WTC11 (cell line): ENCODE measurements around the gene KCTD16. TPM values are rescaled to one million over a fixed set of nuclear protein-coding genes. Genes with fewer than 3 reads are reported as not detected.

Experiments
- ATAC-seq: fragments of 200-7000 bp; cut with Tn5 transposase; 2 replicates; pipeline ENCODE4 v1.10.0; 2021; ENCODE audit warnings: mild to moderate bottlenecking, moderate library complexity
- CTCF ChIA-PET: fragments of 300-600 bp; sonication (Branson Sonifier 250); formaldehyde crosslinking; loops from one replicate; lab custom pipeline; 2021; ENCODE audit warnings: antibody characterized with exemption; lab: Charles Lee
- POLR2A ChIA-PET: fragments of 350-600 bp; sonication (Branson Sonifier 250); formaldehyde crosslinking; loops from one replicate; lab custom pipeline; 2021; ENCODE audit warnings: antibody characterized with exemption; lab: Charles Lee
- DNase-seq: peaks from one replicate; pipeline ENCODE4 v3.0.0; 2021; ENCODE audit warnings: low spot score
- H3K27ac Mint-ChIP-seq: 2 replicates; pipeline ENCODE4 v1.8.0; 2021; ENCODE audit warnings: mixed read lengths
- H3K27me3 Mint-ChIP-seq: 2 replicates; pipeline ENCODE4 v1.8.0; 2021; ENCODE audit warnings: low read depth, mild to moderate bottlenecking, moderate library complexity, mixed read lengths
- H3K36me3 Mint-ChIP-seq: 2 replicates; pipeline ENCODE4 v1.8.0; 2021; ENCODE audit warnings: mixed read lengths
- H3K4me1 Mint-ChIP-seq: 2 replicates; pipeline ENCODE4 v1.8.0; 2022; ENCODE audit warnings: mixed read lengths
- H3K4me3 Mint-ChIP-seq: 2 replicates; pipeline ENCODE4 v1.8.0; 2021; ENCODE audit warnings: mild to moderate bottlenecking, moderate library complexity, mixed read lengths
- H3K9me3 Mint-ChIP-seq: 2 replicates; pipeline ENCODE4 v1.8.0; 2021; ENCODE audit warnings: mixed read lengths
- AR ChIP-seq: fragments of 250-450 bp; sonication (Bioruptor Pico); IDR thresholded peaks from 2 replicates; pipeline ENCODE4 v1.9.0; 2021; ENCODE audit warnings: mild to moderate bottlenecking
- ARID4B ChIP-seq: sonication (generic); formaldehyde crosslinking; IDR thresholded peaks from 2 replicates; pipeline ENCODE4 v1.8.0; 2023; ENCODE audit warnings: missing genetic modification reagents, mild to moderate bottlenecking, borderline replicate concordance
- ATF3 ChIP-seq: sonication (generic); formaldehyde crosslinking; conservative IDR thresholded peaks from 2 replicates; pipeline ENCODE4 v1.8.1; 2022; ENCODE audit warnings: mild to moderate bottlenecking, missing genetic modification reagents
- ATF6 ChIP-seq: sonication (generic); formaldehyde crosslinking; IDR thresholded peaks from 2 replicates; pipeline ENCODE4 v1.8.1; 2023; ENCODE audit warnings: mild to moderate bottlenecking, missing genetic modification reagents
- CDX4 ChIP-seq: fragments of 250-450 bp; sonication (Bioruptor Pico); IDR thresholded peaks from 2 replicates; pipeline ENCODE4 v1.9.0; 2021; ENCODE audit warnings: moderate library complexity, mild to moderate bottlenecking, inconsistent platforms, borderline replicate concordance
- ESRRA ChIP-seq: sonication (generic); formaldehyde crosslinking; IDR thresholded peaks from 2 replicates; pipeline ENCODE4 v1.8.1; 2022; ENCODE audit warnings: mild to moderate bottlenecking, missing genetic modification reagents, borderline replicate concordance
- GTF2I ChIP-seq: fragments of 250-450 bp; sonication (Bioruptor Pico); conservative IDR thresholded peaks from 2 replicates; pipeline ENCODE4 v1.4.0; 2021; ENCODE audit warnings: mild to moderate bottlenecking
- HMGA2 ChIP-seq: fragments of 250-450 bp; sonication (Bioruptor Pico); IDR thresholded peaks from 2 replicates; pipeline ENCODE4 v1.4.0; 2021; ENCODE audit warnings: mild to moderate bottlenecking, moderate library complexity
- MAX ChIP-seq: sonication (generic); formaldehyde crosslinking; IDR thresholded peaks from 2 replicates; pipeline ENCODE4 v1.8.0; 2022; ENCODE audit warnings: mild to moderate bottlenecking, missing genetic modification reagents
- NFATC4 ChIP-seq: fragments of 250-450 bp; sonication (Bioruptor Pico); IDR thresholded peaks from 2 replicates; pipeline ENCODE4 v1.9.0; 2021; ENCODE audit warnings: mild to moderate bottlenecking
- PREB ChIP-seq: sonication (generic); formaldehyde crosslinking; IDR thresholded peaks from 2 replicates; pipeline ENCODE4 v1.8.1; 2022; ENCODE audit warnings: mild to moderate bottlenecking, missing genetic modification reagents, moderate library complexity, borderline replicate concordance
- TEAD1 ChIP-seq: sonication (generic); formaldehyde crosslinking; IDR thresholded peaks from 2 replicates; pipeline ENCODE4 v1.8.0; 2022; ENCODE audit warnings: mild to moderate bottlenecking, missing genetic modification reagents
- TEAD4 ChIP-seq: sonication (generic); formaldehyde crosslinking; IDR thresholded peaks from 2 replicates; pipeline ENCODE4 v1.8.0; 2022; ENCODE audit warnings: mild to moderate bottlenecking, missing genetic modification reagents
- total RNA-seq: library from RNA; stranded (reverse); gene quantifications from 3 replicates; pipeline ENCODE4 v1.2.3, GENCODE V29; 2021

KCTD16 gene
- total RNA-seq, 1 experiment from 2014 or later: 0.20 TPM

GRCh38 chr5:144315026-144315425, 144.4 kb downstream of the KCTD16 start (continued):
- no peak for TF ChIP-seq ESRRA (CRISPR knock-in tag)
- no peak for TF ChIP-seq TEAD4 (CRISPR knock-in tag)
- TF ChIP-seq, all 79 proteins: peak for 0

GRCh38 chr5:144315994-144316634, 145.4 kb downstream of the KCTD16 start:
- DNase-seq (no peak), ATAC-seq (no peak)
- H3K36me3 Mint-ChIP-seq: no peaks in the 10 kb centered on the region
- peaks cover 2% of the 10 kb centered on the region; the same call in 1 of the 2 replicates for H3K27me3 Mint-ChIP-seq
- no peak for TF ChIP-seq CDX4 (CRISPR knock-in tag)
- no peak for TF ChIP-seq GTF2I (CRISPR knock-in tag)
- no peak for TF ChIP-seq TEAD1
- TF ChIP-seq PREB (CRISPR knock-in tag): no peak
- TF ChIP-seq NFATC4 (CRISPR knock-in tag): no peak
- no peak for TF ChIP-seq MAX (CRISPR knock-in tag)
- no peak for TF ChIP-seq ATF3 (CRISPR knock-in tag)
- TF ChIP-seq HMGA2 (CRISPR knock-in tag): no peak
- no peak for TF ChIP-seq ATF6 (CRISPR knock-in tag)
- TF ChIP-seq ARID4B (CRISPR knock-in tag): no peak
- TF ChIP-seq AR: no peak
- H3K9me3 Mint-ChIP-seq: no peaks in the 10 kb centered on the region
- H3K4me3 Mint-ChIP-seq: no peak overlapping the region
- peaks cover 27% of the 10 kb centered on the region for H3K4me1 Mint-ChIP-seq
- ChIA-PET CTCF (no interaction called here), POLR2A (no interaction called here)
- peak overlapping the region; percentile 76 for H3K27ac Mint-ChIP-seq
